Keratinocyte (primary cell): Measurements from ENCODE around the gene PACSIN2. TPM values are rescaled to one million over a fixed set of nuclear protein-coding genes. Genes with fewer than 3 reads are reported as not detected.

Source experiments
- DNase-seq: peaks from one replicate; pipeline ENCODE4 v3.0.0-alpha.2; 2011; ENCODE audit warnings: low read depth, missing footprints, low spot score
- FAIRE-seq: peaks from 2 replicates; lab custom pipeline; 2011; peaks lifted over from hg19 to GRCh38; lab: Jason Lieb, UNC
- H2AFZ ChIP-seq: 2 replicates; pipeline ENCODE4 v1.6.0; 2012; ENCODE audit warnings: low read length, control low read depth, inconsistent platforms; ENCODE audit not compliant: control insufficient read depth
- H3K27ac ChIP-seq: 2 replicates; pipeline ENCODE4 v1.5.1; 2011; ENCODE audit warnings: low read length; ENCODE audit not compliant: control insufficient read depth, insufficient read depth
- H3K27me3 ChIP-seq: 3 replicates; pipeline ENCODE4 v1.6.0; 2011; ENCODE audit warnings: low read length; ENCODE audit not compliant: control insufficient read depth, insufficient read depth; ENCODE audit errors: extremely low read depth
- H3K36me3 ChIP-seq, 2 experiments: 2 replicates in 1 of 2; 3 replicates in 1 of 2; pipeline ENCODE4 v1.5.1; 2011; ENCODE audit warnings: low read length in 2 of 2, mild to moderate bottlenecking in 1 of 2; ENCODE audit not compliant: control insufficient read depth in 2 of 2, insufficient read depth in 2 of 2; ENCODE audit errors: extremely low read depth in 1 of 2
- H3K4me1 ChIP-seq: 3 replicates; pipeline ENCODE4 v1.5.1; 2011; ENCODE audit warnings: low read length; ENCODE audit not compliant: control insufficient read depth, insufficient read depth; ENCODE audit errors: extremely low read depth
- H3K4me2 ChIP-seq: 3 replicates; pipeline ENCODE4 v1.6.0; 2011; ENCODE audit warnings: low read depth, low read length; ENCODE audit not compliant: control insufficient read depth, insufficient read depth; ENCODE audit errors: extremely low read depth
- H3K4me3 ChIP-seq, 3 experiments: fragments of 200-600 bp in 1 of 3; sonication (generic) in 1 of 3; 2 replicates in 2 of 3; 3 replicates in 1 of 3; pipeline ENCODE4 v1.5.1; 2011 to 2016; ENCODE audit warnings: low read length in 3 of 3, mild to moderate bottlenecking in 3 of 3, control low read depth in 2 of 3, inconsistent platforms in 1 of 3, low read depth in 1 of 3, mixed read lengths in 1 of 3, mixed run types in 1 of 3, moderate library complexity in 1 of 3; ENCODE audit not compliant: control insufficient read depth in 2 of 3, insufficient read depth in 2 of 3; ENCODE audit errors: extremely low read depth in 1 of 3
- H3K79me2 ChIP-seq: 2 replicates; pipeline ENCODE4 v1.6.0; 2012; ENCODE audit warnings: low read length; ENCODE audit not compliant: control insufficient read depth, insufficient read depth
- H3K9ac ChIP-seq: 3 replicates; pipeline ENCODE4 v1.6.0; 2011; ENCODE audit warnings: low read length; ENCODE audit not compliant: control insufficient read depth, insufficient read depth; ENCODE audit errors: extremely low read depth
- H3K9me1 ChIP-seq: 3 replicates; pipeline ENCODE4 v1.6.0; 2011; ENCODE audit warnings: low read length; ENCODE audit not compliant: control insufficient read depth, insufficient read depth; ENCODE audit errors: extremely low read depth
- H3K9me3 ChIP-seq: 2 replicates; pipeline ENCODE4 v1.5.1; 2012; ENCODE audit warnings: low read depth, low read length; ENCODE audit not compliant: control insufficient read depth
- H4K20me1 ChIP-seq: 3 replicates; pipeline ENCODE4 v1.6.0; 2011; ENCODE audit warnings: low read length; ENCODE audit not compliant: control insufficient read depth, insufficient read depth; ENCODE audit errors: extremely low read depth
- CTCF ChIP-seq, 3 experiments: IDR thresholded peaks in 1 of 3; conservative IDR thresholded peaks in 1 of 3; optimal IDR thresholded peaks in 1 of 3; 2 replicates in 2 of 3; 3 replicates in 1 of 3; pipeline versions ENCODE3 to v1.5.1; 2011; ENCODE audit warnings: low read length in 3 of 3, mild to moderate bottlenecking in 3 of 3, moderate library complexity in 2 of 3, control low read depth in 1 of 3, inconsistent platforms in 1 of 3; ENCODE audit not compliant: insufficient read depth in 2 of 3; ENCODE audit errors: extremely low read depth in 1 of 3
- EZH2 ChIP-seq: IDR thresholded peaks from one replicate; pipeline ENCODE4 v1.6.1; 2012; ENCODE audit warnings: inconsistent platforms, mild to moderate bottlenecking, low read length, moderate library complexity
- dilution Hi-C: fragments of 300-500 bp; cut with MboI; formaldehyde crosslinking; loops from one replicate; pipeline ENCODE4 v1.7.0; 2020; ENCODE audit warnings: low sequenced_read_pairs; ENCODE audit not compliant: extremely low pct_ligation_motif_present
- polyA plus RNA-seq, 5 experiments: library from polyadenylated mRNA; depleted of rRNA in 3 of 5; stranded (reverse) in 3 of 5; stranded (forward) in 1 of 5; unstranded in 1 of 5; fragments of >200 nt; gene quantifications; 1 replicate in 1 of 5; 2 replicates in 3 of 5; 3 replicates in 1 of 5; pipeline versions ENCODE4 v1.2.1 to v1.2.3, GENCODE V29; 2011 to 2012; ENCODE audit warnings: missing spikeins in 2 of 5, low read depth in 1 of 5, low replicate concordance in 1 of 5

Gene PACSIN2
- polyA plus RNA-seq, 1 donor (not counting 4 experiments of a cell fraction or from before 2014, with no cell fraction given) = 55.5 TPM

GRCh38 chr22:42860968-42861367, 154.0 kb downstream of the PACSIN2 start:
- no peak overlapping the region for H3K4me2 ChIP-seq
- no peak overlapping the region for H2AFZ ChIP-seq
- DNase-seq (no peak), FAIRE-seq (no peak)
- H3K4me1 ChIP-seq = peaks cover 16% of the 10 kb centered on the region
- no peaks in the 10 kb centered on the region for H3K9me3 ChIP-seq
- no peak overlapping the region for H3K27ac ChIP-seq
- H3K27me3 ChIP-seq = no peaks in the 10 kb centered on the region
- no peak for TF ChIP-seq CTCF (optimal IDR thresholded peaks at IDR 0.05 in 1 of 3, IDR thresholded peaks at IDR 0.05 in 1 of 3, conservative IDR thresholded peaks at IDR 0.05 in 1 of 3; ENCODE audit: extremely low read depth in 1 of 3, insufficient read depth in 2 of 3, low read length in 3 of 3)
- dilution Hi-C loops = no loop called here
- H3K9me1 ChIP-seq = no peaks in the 10 kb centered on the region
- no peaks in the 10 kb centered on the region for H4K20me1 ChIP-seq
- peaks cover 6% of the 10 kb centered on the region for H3K79me2 ChIP-seq
- no peak overlapping the region for H3K9ac ChIP-seq
- no peaks in the 10 kb centered on the region for H3K36me3 ChIP-seq
- H3K4me3 ChIP-seq = no peak overlapping the region

DNA sequence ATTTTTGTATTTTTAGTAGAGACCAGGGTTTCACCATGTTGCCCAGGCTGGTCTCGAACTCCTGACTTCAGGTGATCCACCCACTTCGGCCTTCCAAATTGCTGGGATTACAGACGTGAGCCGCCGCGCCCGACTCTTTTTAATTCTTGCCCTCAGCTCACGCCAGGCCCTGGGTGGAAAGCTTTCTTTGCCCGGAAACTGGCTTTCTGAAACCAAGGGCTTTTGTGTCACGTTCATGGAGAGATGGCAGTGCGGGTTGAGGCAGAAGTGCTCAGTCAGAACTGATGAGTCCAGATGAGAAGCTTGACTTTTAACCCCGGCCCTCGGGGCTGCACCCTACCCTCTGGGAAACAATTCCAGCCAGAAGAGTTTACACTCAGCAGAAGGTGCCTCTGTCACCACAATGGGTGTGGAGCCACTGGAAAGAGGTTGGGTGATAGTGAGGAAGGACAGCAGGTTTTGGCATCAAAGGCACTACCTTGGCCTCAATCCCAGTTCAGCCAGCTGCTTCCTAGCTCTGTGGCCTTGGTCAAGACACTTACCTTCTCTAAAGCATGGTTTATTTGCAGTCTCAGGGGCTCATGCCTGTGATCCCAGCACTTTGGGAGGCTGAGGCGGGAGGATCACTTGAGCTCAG, 157.0 kb downstream of the PACSIN2 start:
- no peak overlapping the region for H2AFZ ChIP-seq
- no peaks in the 10 kb centered on the region for H3K27me3 ChIP-seq
- H3K9me3 ChIP-seq = no peaks in the 10 kb centered on the region
- no peak for FAIRE-seq
- no peak overlapping the region for H3K9ac ChIP-seq
- H3K27ac ChIP-seq = no peak overlapping the region
- H3K79me2 ChIP-seq = peaks cover 32% of the 10 kb centered on the region
- H4K20me1 ChIP-seq = no peaks in the 10 kb centered on the region
- dilution Hi-C loops = no loop called here
- H3K9me1 ChIP-seq = no peaks in the 10 kb centered on the region
- DNase-seq = no peak
- no peak overlapping the region for H3K4me2 ChIP-seq
- H3K36me3 ChIP-seq = peaks cover 2 to 3% of the 10 kb centered on the region in 2 experiments
- TF ChIP-seq EZH2 (no peak), CTCF (optimal IDR thresholded peaks at IDR 0.05 in 1 of 3, IDR thresholded peaks at IDR 0.05 in 1 of 3, conservative IDR thresholded peaks at IDR 0.05 in 1 of 3; ENCODE audit: extremely low read depth in 1 of 3, insufficient read depth in 2 of 3, low read length in 3 of 3) (no peak)
- peaks cover 7% of the 10 kb centered on the region for H3K4me1 ChIP-seq
- H3K4me3 ChIP-seq = no peak overlapping the region
